Activated CD4-positive, alpha-beta T cell treated with anti-CD3 and anti-CD28 coated beads, Interleukin-2, Interleukin-6, amounts not matched to agents 100 ng/mL and 50 ng/mL, durations not matched to agents 16 hours and 8 hours (primary cell): ENCODE results near the gene MAPK6.
A peak's percentile ranks its signal among the peaks of the same experiment; 100 is the strongest.
"Not testable (repeated sequence)": the region's sequence is repeated elsewhere in the genome, so short reads cannot be mapped to it uniquely, and the experiment has no call there.

Source experiments
- DNase-seq: peaks from one replicate; pipeline ENCODE4 v3.0.0-alpha.2; 2020

MAPK6 gene

DNA sequence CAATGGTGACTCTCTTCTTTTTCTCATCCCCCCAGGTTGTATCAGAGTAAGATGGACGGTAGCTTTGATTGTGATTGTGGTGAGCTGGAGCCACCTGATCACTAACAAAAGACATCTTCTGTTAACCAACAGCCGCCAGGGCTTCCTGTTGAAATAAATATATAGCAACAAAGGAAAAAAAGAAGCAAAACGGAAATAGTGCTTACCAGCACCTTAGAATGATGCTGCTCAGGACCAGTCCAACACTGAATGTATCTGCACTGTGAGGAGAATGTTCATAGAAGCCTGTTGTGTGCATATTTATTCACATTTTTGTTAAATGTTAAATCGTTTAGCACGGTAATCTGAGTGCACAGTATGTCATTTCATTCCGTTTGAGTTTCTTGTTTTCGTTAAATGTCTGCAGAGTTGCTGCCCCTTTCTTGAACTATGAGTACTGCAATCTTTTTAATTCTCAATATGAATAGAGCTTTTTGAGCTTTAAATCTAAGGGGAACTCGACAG lies 26.8 kb downstream of the MAPK6 start:
- DNase-seq = peak; percentile 57

DNA sequence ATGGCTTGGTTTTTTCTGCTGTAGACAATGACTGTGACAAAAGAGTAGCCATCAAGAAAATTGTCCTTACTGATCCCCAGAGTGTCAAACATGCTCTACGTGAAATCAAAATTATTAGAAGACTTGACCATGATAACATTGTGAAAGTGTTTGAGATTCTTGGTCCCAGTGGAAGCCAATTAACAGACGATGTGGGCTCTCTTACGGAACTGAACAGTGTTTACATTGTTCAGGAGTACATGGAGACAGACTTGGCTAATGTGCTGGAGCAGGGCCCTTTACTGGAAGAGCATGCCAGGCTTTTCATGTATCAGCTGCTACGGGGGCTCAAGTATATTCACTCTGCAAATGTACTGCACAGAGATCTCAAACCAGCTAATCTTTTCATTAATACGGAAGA lies 27.5 kb downstream of the MAPK6 start:
- not testable (repeated sequence) for DNase-seq

DNA sequence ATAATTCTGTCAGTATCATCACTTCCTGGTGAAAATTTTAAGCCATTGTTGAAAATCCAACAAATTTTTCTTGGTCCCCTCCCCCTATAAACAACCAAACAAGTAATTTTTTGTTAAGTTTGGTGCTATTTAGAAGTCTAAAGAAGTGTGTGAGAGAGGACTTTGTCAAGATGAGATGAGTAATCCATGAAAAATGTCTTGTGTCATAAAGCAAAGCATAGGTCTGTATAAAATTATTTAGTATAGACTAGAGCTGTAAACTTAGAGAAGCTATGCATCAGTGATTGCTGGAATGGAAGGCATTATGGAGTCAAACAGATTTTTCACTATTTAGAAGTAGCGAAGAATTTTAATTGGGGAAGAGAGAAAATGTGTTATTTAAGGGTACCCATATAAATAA lies 31.4 kb downstream of the MAPK6 start:
- DNase-seq = no peak

DNA sequence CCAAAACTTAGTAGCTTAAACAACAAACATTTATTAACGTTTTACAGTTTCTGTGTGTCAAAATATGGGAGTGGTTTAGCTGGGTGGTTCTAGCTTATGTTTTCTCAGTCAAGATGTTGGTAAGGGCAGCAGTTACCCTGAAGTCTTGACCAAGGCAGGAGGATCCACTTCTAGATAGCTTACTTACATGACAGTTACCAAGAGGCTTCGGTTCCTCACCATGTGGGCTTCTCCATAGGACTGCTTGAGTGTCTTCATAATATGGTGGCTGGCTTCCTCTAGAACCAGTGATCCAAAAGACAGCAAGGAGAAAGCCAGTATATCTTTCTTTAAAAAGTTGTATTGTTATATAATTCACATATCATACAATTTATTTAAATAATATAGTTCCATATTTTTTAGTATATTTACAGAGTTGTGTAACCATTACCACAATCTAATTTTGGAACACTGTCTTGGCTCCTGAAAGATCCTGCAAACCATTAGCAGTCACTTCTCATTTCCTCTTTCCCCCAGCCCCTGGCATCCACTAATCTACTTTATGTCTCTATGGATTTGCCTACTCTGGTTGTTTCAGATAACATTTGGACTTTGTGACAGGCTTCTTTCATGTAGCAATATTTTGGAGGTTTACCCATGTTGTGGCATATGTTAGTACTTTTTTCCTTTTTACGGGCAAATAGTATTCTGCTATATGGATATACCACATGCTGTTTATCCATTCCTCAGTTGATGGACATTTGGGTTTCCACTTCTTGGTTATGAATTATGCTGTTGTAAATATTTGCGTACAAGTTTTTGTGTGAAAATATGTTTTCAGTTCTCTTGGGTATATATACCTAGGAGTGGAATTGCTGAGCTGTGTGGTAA lies 33.3 kb downstream of the MAPK6 start:
- DNase-seq = no peak

DNA sequence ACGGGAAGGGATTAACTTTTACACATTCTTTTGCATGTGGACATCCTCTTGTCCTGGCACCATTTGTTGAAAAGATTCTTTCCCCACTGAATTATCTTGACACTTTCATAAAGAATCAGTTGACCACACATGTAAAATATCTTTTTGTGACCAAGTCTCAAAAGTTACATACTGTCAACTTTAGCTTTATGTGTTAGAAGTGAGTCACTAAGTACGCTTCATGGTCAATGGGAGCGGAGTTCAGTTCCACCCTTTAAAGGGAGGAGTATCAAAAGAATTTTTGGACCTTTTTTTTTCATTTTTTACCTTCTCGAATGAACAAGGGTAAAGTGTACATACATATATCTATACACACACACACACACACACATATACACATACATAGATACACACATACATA lies 35.4 kb downstream of the MAPK6 start:
- DNase-seq = no peak

DNA sequence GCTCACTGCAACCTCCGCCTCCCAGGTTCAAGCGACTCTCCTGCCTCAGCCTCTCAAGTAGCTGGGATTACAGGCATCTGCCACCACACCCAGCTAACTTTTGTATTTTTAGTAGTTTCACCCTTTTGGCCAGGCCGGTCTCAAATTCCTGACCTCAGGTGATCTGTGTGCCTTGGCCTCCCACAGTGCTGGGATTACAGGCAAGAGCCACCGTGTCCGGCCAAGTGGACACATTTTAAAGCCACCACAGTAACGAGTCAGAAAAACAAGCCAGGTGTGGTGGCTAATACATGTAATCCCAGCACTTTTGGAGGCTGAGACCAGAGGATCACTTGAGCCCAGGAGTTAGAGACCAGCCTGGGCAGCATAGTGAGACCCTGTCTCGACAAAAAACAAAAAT lies 35.8 kb downstream of the MAPK6 start:
- DNase-seq = not testable (repeated sequence)

DNA sequence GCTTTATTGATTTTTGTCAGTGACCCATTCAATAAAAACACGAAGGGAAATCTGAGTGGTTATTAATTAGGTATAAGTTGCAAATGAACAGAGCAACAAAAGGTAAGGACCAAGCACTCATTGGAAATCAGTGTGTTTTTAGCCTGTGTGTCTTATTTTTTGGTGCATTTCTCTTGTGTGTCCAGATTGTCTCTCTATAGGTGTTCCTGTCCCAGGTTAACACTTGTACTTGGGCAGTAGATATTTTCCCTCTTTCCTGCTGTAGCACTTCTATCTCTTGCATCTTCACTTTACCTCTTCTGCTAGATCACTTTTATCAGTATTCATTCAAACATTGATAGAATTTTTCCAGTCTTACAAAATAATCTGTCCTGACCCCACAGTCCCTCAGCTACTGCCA lies 37.0 kb downstream of the MAPK6 start:
- DNase-seq = no peak

DNA sequence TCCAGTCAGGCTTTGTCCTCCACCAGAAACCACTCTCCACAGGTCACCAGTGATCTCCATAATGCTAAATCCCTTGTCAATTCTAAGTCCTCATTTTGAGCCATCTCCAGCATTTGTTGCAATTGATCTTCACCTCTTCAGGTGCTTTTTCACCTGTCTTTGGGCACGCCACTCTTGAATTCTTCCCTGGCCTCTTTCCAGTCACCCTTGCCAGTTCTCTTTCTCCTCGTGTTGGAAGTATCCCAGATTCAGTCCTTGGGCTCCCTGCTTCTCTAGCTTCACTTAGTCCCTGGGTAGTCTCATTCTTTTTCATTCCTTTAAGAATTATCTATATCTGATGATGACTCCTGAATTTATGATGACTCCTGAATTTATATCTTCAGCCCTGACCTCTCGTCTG lies 37.5 kb downstream of the MAPK6 start:
- no peak for DNase-seq

DNA sequence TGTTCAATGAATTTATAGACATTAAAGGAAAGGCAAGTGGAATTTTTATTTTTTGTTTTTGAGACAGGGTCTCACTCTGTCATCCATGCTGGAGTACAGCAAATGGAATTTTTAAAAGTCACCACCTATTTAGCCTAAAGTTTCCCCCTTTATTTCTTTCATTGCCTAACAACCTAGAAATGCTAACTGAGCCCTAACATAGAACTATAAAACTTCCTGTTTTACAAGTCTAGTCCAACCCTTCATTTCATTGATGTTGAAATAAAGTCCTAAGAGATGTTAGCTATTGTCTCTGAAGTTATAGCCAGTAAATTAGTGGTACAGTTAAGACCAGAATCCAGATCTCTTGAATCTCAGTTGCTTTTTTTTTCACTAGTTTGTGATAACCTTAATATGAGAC lies 39.0 kb downstream of the MAPK6 start:
- DNase-seq = no peak

DNA sequence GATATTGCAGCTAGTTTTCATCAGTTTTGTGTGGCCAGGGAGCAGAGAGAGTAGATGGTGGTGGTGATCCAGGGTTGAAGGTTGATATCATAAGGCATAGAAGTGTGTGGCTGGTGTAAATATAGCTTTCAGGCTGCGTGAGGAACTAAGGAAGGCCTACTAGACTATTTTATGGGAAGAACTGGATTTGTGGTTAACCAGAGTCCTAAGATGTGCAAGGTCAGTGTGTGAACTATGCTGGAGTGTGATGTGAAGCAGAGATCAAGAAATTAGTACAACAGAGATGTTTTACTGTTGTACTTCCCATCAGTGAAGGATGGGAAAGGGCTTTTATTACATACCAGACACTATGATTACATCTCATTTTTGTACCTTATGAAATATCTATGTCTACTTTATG lies 41.5 kb downstream of the MAPK6 start:
- DNase-seq = no peak

DNA sequence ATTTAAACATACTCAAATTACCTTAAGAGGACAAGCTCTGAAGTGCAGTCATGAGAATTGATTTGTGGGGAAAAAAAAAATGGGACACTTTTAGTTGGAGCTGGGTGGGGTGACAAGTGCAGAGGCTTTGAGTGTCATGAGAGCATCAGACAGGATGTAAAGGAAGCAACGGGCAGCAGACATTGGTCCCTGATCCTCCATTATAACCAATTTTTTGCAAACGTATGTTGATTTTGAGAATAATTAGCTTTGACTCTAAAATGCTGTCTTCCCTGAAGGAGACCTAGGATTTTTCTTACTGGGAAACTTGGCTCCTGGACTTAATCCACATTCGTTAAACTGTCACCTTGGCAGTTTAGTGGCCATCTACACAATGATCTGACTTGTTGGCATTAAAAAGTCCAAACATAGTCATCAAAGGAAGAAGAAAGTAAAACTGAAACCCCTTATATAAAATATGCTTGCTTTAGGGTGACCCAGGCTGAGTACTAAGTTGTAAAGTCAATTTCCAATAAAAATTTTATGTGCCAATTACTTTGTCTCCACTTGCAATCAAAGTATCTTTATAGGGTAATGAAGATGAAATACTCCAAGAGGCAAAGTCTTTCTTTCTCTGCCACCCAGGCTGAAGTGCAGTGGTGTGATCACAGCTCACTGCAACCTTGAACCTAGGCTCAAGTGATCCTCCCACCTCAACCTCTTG lies 48.0 kb downstream of the MAPK6 start:
- no peak for DNase-seq

DNA sequence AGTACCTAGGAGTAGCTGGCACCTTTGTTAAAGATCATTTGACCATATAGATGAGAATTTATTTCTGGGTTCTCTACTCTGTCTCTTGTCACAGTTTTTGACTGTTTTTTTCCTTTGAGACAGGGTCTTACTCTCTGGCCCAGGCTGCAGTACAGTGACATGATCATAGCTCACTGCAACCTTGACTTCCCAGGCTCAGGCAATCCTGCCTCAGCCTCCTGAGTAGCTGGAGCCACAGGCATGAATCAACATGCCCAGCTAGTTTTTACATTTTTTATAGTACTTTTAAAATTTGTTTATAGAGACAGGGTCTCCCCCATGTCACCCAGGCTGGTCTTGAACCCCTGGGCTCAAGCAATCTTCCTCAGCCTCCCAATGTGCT lies 48.5 kb downstream of the MAPK6 start:
- DNase-seq = no peak

DNA sequence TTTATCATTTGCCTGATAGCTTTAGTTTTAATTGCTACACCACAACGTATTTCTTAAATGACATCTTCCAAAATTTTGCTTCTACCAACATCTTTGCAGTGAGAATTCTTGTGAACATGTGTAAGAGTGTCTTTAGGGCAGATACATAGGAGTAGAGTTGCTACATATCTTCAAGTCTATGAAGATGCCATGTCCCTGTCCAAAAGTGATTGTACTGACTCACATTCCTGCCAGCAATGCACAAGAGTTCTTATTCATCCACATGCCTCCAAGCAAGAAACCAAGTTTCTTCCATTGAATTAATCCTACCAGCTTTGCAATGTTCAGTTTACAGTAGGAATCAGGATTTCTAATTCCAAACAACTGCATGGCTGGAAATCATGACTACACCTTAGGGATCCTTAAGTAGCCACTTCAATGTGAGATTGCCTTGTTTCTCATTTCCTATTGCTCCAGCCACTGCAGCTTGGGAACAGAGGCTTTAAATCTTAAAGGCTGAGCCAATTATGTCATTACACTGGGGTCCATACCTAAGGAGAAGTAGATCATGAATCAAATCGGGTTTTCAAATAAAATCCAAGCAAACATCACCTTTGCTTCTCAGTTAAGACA lies 49.1 kb downstream of the MAPK6 start:
- DNase-seq = no peak

DNA sequence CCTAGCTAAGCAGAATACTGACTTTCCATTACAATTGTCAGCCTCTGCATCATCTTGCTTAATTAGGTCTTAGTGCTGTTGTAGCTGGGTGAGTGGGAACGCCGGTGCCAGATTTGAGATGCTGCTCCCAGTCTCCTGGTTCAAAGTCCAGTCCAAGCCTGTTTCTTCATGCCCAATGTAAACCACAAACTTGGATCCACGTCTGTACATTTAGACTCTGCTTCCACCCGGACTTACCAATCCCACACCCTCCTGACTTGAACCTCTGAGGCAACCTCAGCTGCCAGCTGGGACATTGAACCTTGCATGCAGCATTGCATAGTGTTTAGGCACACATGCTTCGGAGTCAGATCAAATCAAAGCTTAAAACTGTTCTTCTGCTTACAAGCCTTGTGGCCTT lies 50.5 kb downstream of the MAPK6 start:
- no peak for DNase-seq

DNA sequence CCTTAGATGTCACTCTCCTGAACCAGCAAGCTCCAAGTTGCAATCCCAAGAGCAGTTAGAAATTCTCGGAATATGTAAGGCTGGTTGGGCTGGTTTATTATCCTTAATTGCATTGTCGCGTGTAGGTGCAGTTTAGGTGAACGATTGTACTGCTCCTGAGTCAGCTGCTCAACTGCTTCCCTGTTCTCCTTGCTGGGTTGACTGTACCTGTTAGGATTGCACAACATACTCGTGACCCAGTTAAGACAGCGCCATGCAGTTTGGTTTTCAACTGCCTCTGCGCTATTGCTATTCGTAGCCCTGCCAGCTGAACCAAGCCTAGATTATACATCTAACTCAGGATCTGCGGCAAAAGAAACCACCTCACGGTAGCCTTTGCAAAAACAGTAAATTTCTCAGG lies 52.6 kb downstream of the MAPK6 start:
- no peak for DNase-seq

DNA sequence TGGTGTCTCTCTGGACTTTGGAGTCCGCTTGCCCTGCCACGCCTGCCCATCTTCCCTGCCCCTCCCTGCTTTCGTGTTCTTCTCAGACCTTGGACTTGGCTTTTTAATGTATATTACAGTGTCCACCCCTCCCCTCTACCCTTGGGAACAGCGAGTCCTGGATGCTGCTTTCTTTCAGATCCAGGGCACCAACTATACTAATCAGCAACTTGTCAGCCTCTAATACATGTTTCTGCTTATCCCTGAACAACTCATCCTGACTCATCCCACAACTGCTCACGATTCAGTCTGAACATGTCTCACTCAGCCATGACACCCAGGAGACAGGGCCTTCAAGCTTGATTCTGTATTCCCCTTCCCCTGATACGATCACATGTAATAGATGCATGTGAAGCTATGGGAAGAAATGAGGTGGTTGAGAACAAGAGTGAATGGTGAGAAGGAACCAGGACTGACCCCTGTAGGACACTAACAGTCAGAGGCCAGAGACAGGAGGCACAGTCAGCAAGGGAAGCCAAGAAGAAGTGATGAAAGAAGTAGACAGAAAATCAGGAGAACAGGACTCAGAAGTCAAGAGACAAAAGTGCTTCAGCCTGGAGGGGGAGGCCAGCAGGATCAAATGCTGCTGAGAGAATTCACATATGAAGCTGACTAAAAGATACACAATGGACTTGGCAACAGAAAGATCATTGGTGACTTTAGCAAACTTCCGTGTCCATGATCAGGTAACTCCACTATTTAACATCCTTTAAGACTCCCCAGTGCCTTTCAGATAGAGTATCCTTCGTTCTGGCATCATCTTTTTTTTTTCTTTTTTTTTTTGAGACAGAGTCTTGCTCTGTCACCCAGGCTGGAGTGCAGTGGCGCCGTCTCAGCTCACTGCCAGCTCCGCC lies 58.1 kb downstream of the MAPK6 start:
- DNase-seq = peak; percentile 62

DNA sequence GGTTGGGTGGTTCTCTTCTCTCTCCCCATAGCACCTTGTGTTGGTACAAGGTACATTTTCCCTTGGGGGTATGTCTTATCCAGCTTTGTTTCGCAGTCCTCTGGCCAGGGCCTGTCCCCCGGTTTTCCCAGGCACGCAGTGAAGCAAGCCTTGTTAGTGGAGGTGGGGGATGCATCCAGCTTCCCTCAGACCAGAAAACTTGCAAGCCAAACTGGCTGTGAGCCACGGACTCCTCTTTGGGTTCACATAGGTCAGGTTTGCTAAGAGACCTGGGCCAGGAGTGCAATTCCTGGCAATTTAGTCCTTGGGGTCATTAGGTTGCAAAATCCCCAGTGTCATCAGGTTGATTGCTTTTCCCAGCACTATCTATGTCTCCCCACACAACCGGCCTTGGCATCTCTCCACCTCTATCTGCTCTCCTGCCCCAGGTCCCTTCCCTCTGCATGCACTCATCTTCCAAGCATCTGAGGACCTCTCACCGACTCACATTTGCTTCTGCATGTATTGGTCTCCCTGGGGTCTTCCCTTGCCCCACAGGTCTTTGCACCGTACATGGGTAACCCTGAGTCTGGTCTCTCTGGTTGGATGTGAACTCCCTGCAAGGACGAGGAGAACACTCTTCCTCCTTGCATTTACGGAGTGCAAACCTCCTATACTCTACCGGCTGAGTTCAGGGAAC lies 59.3 kb downstream of the MAPK6 start:
- DNase-seq = no peak

DNA sequence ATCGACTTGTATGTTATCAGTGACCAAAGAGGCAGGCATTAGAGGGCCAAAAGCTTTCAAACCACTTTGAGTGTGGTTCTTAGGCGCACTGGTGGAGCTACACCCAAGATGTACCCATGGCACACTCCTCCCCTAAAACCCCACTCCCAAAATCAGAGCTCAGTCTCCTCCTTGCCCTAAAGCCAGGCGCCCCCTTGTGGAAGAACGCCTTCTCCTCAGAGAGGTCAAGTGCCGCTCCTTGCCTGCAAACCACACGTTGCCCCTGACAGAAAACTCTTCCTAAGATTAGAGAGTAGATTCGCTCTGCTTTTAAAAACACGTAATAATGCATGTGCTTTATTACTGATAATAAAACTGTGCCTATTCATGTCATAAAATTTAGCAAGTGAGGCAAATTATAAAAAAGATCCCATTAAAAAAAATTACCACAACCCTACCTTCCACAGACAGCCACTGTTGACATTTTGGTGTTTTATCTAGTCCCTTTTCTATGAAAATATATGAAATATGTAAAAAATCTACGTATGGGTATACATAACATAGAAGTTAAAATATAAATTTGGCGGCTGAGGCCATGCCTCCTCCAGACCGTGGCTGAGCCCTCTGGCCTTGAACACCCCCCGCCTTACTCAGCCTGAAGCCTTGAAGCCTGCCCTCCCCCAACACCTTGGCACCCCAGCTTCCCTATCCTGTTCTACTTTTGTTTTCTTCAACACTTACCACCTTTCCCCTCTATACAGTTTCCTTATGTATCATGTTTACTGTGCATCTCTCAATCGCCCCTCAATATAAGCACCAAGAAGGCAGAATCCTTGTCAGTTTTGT lies 60.1 kb downstream of the MAPK6 start:
- peak; percentile 91 for DNase-seq

DNA sequence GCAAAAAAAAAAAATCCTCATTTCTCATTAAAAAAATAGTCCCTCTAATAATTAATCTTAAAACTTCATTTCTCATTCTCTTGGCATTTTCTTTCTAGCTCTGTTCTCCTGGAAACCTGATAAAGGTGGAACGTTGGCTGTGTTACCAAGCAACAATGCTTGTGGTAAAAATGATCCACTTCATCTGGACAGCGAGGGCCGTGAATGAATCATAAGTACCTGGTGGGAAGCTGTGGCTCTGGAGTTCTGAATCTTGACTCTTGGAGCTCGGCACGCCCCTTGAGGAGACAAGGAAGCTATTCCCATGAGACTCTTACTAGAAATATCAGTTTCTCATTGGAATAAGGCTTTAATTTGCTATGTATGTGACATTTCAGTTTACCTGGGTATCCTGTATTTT lies 61.0 kb downstream of the MAPK6 start:
- no peak for DNase-seq

DNA sequence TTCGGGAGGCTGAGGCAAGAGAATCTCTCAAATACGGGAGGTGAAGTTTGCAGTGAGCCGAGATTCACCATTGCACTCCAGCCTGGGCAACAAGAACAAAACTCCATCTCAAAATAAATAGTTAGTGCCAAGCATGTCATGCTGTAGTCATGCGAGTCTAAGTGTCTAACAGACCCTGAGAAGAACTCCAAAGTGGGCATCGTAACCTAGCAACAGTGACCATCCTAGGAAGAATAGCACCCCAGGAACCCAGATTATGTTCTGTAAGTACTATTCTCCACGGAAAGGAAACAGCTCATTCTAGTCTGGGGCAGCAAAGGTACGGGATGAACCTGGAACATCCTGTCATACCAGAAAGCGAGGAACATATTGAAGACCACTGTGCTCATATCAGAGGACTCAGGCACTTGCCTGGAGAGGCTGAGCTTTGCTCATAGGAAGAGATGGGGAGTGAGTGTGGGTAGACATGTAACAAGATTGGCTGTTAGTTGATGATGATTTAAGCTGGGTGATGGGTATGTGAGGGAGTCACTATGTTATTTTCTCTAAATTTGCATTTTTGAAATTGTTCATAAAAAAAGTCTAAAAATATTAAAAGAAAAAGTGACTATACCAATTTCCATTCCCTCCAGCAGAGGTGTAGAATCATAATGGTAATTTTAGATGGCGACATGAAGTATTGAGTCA lies 61.8 kb downstream of the MAPK6 start:
- DNase-seq = no peak
